ENCODE results near the gene RHOBTB3.

- TF ChIP-seq POLR2A (IDR thresholded peaks at IDR 0.05; ENCODE audit: low read depth, low read length), result peak; percentile 21; the same call in 1 of the 2 replicates
- no peak for TF ChIP-seq TAF1 (IDR thresholded peaks at IDR 0.05; ENCODE audit: borderline replicate concordance, low read depth, low read length)
- no peak for TF ChIP-seq POLR2AphosphoS5 (IDR thresholded peaks at IDR 0.05; ENCODE audit: low read depth, low read length)
Measured at GRCh38 chr5:95818181-95819147, 87.3 kb downstream of the RHOBTB3 start.
